HG03097 (cell line): ENCODE data around the gene HIC2.
"Not testable (repeated sequence)": the region's sequence is repeated elsewhere in the genome, so short reads cannot be mapped to it uniquely, and the experiment has no call there.

Experiments
- ATAC-seq: cut with Tn5 transposase; IDR thresholded peaks from one replicate; pipeline ENCODE4 v1.9.1; 2021; ENCODE audit not compliant: unreplicated experiment, low FRiP score

HIC2 gene, protein sequence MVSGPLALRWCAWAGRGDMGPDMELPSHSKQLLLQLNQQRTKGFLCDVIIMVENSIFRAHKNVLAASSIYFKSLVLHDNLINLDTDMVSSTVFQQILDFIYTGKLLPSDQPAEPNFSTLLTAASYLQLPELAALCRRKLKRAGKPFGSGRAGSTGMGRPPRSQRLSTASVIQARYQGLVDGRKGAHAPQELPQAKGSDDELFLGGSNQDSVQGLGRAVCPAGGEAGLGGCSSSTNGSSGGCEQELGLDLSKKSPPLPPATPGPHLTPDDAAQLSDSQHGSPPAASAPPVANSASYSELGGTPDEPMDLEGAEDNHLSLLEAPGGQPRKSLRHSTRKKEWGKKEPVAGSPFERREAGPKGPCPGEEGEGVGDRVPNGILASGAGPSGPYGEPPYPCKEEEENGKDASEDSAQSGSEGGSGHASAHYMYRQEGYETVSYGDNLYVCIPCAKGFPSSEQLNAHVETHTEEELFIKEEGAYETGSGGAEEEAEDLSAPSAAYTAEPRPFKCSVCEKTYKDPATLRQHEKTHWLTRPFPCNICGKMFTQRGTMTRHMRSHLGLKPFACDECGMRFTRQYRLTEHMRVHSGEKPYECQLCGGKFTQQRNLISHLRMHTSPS

DNA sequence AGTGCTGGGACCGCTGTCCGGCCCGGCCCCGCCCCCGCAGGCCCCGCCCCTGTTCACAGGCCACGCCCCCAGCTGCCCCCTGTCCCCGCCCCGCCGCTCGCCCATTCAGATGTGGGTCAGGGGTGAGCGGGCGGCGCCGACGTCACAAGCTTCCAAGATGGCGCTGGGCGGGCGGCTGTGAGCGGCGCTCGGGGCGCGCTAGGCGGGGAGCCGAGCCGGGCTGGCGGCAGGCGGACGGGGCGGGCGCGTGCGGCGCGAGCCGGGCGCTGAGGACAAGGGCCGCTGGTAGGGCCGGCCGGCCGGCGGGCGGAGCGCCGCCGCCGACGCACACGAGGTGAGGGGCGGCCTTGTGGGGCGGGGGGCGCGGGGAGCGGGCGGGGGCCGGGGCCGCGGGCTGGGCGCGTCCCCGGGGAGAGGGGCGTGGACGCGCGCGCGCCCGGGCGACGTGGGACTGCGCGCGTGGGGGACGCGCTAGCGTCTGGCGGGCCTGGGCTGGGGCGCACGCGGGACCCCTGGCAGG, at the start of gene HIC2:
TSS of gene HIC2 (plus strand) at position 145 of the 520 bp plus-strand sequence. CDS start 25,461 bp downstream, outside the sequence.
- peak; percentile 66 for ATAC-seq

DNA sequence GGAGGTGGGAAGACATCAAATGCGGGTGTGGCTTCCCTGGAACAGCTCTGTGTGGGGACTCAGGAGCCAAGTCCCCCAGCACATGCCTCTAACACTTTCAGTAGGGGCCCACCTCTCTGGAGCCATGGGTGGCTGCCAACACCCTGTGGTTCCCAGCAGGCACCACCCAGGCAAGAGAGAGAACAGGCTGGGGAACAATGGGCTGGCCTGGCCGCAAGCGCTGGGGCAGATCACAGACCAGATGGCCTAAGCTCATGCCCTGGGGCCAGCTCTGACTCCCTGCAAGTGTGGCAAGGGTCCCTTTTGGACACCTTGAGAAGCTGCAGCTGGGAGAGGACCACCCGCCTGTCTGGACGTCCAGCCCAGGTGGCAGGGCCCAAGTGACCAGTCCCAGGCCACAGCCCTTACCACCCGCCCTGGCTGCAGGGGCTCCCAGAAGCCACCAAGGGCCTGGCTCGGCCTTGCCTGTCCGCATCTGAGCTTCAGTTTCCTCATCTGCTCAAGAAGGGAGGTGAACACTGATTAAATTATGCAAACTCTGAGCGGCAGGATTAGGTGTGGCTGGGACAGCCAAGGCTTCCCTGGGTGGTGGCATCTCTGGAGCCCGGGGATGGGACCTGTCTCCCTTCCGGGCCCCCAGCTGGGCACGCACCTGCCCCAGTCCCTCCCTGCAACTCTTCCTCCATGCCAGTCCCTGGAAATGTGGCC, 48.4 kb upstream of the HIC2 start:
- ATAC-seq = not testable (repeated sequence)

- ATAC-seq = not testable (repeated sequence)
Measured at GRCh38 chr22:21375880-21376279, 41.3 kb upstream of the HIC2 start.

DNA sequence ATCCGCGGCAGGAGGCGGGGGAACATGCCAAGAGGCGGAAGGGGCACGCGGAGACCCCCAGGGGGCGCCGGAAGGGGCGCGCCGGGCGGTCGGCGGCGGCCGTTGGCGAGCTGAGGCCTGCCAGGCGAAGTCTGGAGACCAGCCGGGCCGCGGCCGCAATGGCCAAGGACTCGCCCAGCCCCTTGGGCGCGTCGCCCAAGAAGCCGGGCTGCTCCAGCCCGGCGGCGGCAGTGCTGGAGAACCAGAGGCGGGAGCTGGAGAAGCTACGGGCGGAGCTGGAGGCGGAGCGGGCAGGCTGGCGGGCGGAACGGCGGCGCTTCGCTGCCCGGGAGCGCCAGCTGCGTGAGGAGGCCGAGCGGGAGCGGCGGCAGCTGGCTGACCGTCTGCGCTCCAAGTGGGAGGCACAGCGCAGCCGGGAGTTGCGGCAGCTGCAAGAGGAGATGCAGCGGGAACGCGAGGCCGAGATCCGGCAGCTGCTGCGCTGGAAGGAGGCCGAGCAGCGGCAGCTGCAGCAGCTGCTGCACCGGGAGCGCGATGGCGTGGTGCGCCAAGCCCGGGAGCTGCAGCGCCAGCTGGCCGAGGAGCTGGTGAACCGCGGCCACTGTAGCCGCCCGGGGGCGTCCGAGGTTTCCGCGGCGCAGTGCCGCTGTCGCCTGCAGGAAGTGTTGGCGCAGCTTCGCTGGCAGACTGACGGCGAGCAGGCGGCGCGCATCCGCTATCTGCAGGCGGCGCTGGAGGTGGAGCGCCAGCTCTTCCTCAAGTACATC, 33.3 kb upstream of the HIC2 start, which contains the start of gene RIMBP3B:
TSS of gene RIMBP3B (plus strand) at position 51 of the 767 bp plus-strand sequence. CDS start at position 159, 108 bp downstream.
- peak; percentile 83 for ATAC-seq

- ATAC-seq = peak; percentile 27
Measured at GRCh38 chr22:21384468-21385357, 32.5 kb upstream of the HIC2 start.

- not testable (repeated sequence) for ATAC-seq
Measured at GRCh38 chr22:21389480-21389879, 27.7 kb upstream of the HIC2 start.

DNA sequence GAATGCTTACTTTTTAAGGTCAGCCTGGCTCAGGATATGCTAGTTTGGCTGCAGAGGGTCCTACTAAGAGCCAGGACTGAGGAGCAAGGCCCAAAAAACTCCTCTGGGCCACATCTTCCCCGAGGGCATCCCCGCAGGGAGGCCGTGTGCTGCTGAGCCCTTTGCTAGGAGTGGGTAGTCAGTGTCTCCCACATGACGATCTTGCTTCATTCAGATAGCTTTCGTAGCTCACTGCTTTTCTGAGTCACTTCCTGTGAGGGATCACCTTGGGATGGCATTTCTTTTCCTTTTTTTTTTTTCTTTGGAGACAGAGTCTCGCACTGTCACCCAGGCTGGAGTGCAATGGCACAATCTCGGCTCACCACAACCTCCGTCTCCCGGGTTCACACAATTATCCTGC, 27.2 kb upstream of the HIC2 start:
- ATAC-seq = not testable (repeated sequence)

- ATAC-seq = not testable (repeated sequence)
Measured at GRCh38 chr22:21394613-21395012, 22.6 kb upstream of the HIC2 start.

GRCh38 chr22:21401197-21401969, 15.8 kb upstream of the HIC2 start:
- ATAC-seq = not testable (repeated sequence)

DNA sequence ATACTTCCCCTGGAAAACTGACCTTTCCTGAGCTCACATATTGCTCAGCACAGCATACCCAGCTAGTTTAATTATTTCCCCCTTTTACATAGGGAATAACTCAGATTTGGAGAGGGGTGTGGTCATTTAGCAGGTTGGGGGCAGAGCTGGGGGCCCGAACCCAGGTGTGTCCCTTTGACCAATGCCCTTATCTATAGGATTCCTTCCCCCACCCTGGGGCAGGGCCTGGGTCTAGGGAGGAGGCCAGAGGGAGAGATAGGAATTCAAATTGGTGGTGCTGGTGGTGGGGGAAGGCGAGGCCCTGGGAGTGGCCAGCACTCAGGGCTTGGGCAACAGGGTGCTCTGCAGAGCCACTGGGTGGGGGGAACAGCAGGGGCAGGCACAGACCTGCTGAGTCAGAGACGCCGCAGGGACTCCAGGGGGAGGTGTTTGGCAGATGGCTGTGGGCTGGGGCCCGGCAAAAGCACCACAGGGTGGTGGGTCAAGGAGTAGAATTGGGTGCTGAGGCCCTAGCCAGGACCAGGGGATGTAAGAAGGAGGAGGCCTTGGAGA, 14.3 kb upstream of the HIC2 start:
- ATAC-seq = not testable (repeated sequence)

- not testable (repeated sequence) for ATAC-seq
Measured at GRCh38 chr22:21407139-21407538, 10.0 kb upstream of the HIC2 start.

GRCh38 chr22:21407792-21408191, 9.4 kb upstream of the HIC2 start:
- ATAC-seq = not testable (repeated sequence)

- not testable (repeated sequence) for ATAC-seq
Measured at GRCh38 chr22:21416375-21416774, 796 bp upstream of the HIC2 start.

GRCh38 chr22:21417853-21418252, 682 bp downstream of the HIC2 start:
- peak; percentile 2 for ATAC-seq

- not testable (repeated sequence) for ATAC-seq
Measured at GRCh38 chr22:21418974-21419638, 1.9 kb downstream of the HIC2 start.

GRCh38 chr22:21420180-21420763, 3.1 kb downstream of the HIC2 start:
- ATAC-seq = not testable (repeated sequence)

GRCh38 chr22:21424084-21424709, 7.0 kb downstream of the HIC2 start:
- ATAC-seq = not testable (repeated sequence)
